OCI-LY3 (cell line): ENCODE results near the gene ZSCAN21.

Experiments used
- EZH2phosphoT487 ChIP-seq: fragments of 200-600 bp; shearing (Covaris generic); IDR thresholded peaks from 2 replicates; pipeline ENCODE4 v1.6.1; 2018; ENCODE audit warnings: antibody characterized with exemption, mixed run types, low read depth
- TF ChIP-seq, protein P1 (sequence below): fragments of 200-600, 300-600 bp; sonication (generic); IDR thresholded peaks from 2 replicates; pipeline ENCODE4 v1.5.1; 2014; ENCODE audit warnings: antibody characterized with exemption, low read length, low read depth

DNA sequence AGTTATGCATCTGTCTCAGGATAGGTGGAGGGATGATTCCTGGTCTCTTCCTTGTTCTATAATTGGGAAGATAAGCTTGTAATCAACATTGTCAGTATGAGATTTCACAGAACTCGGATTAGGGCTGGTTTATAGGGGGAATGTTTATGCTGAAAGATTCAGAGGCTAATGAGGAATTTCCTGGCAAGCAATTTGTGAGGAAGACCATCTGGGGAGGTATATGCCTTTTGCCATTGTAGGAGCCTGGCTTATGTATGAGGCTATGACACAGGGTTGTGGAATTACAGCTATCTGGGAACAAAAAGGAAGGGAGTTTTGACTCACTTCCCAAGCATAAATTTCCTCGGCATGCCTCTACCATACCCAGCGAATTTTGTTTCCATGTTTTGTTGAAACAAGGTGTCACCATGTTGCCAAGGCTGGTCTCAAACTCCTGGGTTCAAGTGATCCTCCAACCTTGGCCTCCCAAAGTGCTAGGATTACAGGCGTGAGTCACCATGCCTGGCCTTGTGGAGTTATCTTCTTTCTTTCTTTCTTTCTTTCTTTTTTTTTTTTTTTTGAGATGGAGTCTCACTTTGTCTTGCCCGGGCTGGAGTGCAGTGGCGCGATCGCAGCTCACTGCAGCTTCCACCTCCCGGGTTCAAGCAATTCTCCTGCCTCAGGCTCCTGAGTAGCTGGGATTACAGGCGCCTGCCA lies 37.6 kb downstream of the ZSCAN21 start:
- TF ChIP-seq, protein P1, sequence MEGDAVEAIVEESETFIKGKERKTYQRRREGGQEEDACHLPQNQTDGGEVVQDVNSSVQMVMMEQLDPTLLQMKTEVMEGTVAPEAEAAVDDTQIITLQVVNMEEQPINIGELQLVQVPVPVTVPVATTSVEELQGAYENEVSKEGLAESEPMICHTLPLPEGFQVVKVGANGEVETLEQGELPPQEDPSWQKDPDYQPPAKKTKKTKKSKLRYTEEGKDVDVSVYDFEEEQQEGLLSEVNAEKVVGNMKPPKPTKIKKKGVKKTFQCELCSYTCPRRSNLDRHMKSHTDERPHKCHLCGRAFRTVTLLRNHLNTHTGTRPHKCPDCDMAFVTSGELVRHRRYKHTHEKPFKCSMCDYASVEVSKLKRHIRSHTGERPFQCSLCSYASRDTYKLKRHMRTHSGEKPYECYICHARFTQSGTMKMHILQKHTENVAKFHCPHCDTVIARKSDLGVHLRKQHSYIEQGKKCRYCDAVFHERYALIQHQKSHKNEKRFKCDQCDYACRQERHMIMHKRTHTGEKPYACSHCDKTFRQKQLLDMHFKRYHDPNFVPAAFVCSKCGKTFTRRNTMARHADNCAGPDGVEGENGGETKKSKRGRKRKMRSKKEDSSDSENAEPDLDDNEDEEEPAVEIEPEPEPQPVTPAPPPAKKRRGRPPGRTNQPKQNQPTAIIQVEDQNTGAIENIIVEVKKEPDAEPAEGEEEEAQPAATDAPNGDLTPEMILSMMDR, result no peak
- no peak for TF ChIP-seq EZH2phosphoT487
